Thyroid gland (tissue), 4 donors: ENCODE data around the gene ALOX15B. TPM values are rescaled to one million over a fixed set of nuclear protein-coding genes. Genes with fewer than 3 reads are reported as not detected.

Experiments used
- DNase-seq, 2 donors: peaks; one replicate each; pipeline ENCODE4 v3.0.0-alpha.2; 2019
- H3K27ac ChIP-seq, 3 donors: fragments of 200-600 bp; sonication (generic); 1 replicate in 2 of 3; 2 replicates in 1 of 3; pipeline ENCODE4 v1.5.1; 2016 to 2019; ENCODE audit warnings: mild to moderate bottlenecking in 1 of 3, moderate library complexity in 1 of 3
- H3K27me3 ChIP-seq: fragments of 200-600 bp; sonication (generic); one replicate; pipeline ENCODE4 v1.5.1; 2019
- H3K36me3 ChIP-seq, 2 donors: fragments of 200-600 bp; sonication (generic); one replicate each; pipeline ENCODE4 v1.5.1; 2016 to 2019
- H3K4me1 ChIP-seq, 2 donors: fragments of 200-600 bp; sonication (generic); one replicate each; pipeline ENCODE4 v1.5.1; 2017 to 2019
- H3K4me3 ChIP-seq, 3 donors: fragments of 200-600 bp; sonication (generic); replicated peaks in 1 of 3; 1 replicate in 2 of 3; 2 replicates in 1 of 3; pipeline ENCODE4 v1.5.1; 2016; ENCODE audit warnings: mild to moderate bottlenecking in 1 of 3
- H3K9me3 ChIP-seq: fragments of 200-600 bp; sonication (generic); one replicate; pipeline ENCODE4 v1.5.1; 2017
- CTCF ChIP-seq, 6 experiments: fragments of 200-600 bp in 3 of 6; fragments of 450-650 bp in 3 of 6; sonication (generic) in 3 of 6; IDR thresholded peaks; one replicate each; pipeline ENCODE4 v1.5.1; 2016 to 2019; ENCODE audit warnings: antibody characterized with exemption in 6 of 6, mild to moderate bottlenecking in 2 of 6, inconsistent platforms in 1 of 6, moderate library complexity in 1 of 6
- POLR2A ChIP-seq, 2 donors: fragments of 450-650 bp; IDR thresholded peaks; one replicate each; pipeline ENCODE4 v1.6.1; 2017; ENCODE audit warnings: antibody characterized with exemption in 2 of 2, mild to moderate bottlenecking in 2 of 2, moderate library complexity in 1 of 2
- WGBS, 2 donors: methylation state at CpG; one replicate each; pipeline ENCODE4 v1.1.5; 2017; 5-methylcytosine and 5-hydroxymethylcytosine counted together
- intact Hi-C: fragments of 100-400 bp; cut with DNase I; formaldehyde crosslinking; loops from one replicate; pipeline ENCODE4 v1.15.1; 2023
- total RNA-seq, 4 donors: library from RNA; depleted of rRNA; stranded (reverse); fragments of >200 nt; gene quantifications; one replicate each; pipeline ENCODE4 v1.2.3, GENCODE V29; 2016

The ALOX15B gene
- total RNA-seq, 4 donors from 2014 or later, result 0.67 to 3.3 (median 1.1) TPM

- H3K36me3 ChIP-seq, result no peaks in the 10 kb centered on the region
- H3K27ac ChIP-seq, result no peak overlapping the region
- DNase-seq, result no peak
- TF ChIP-seq CTCF (IDR thresholded peaks at IDR 0.05) (no peak), POLR2A (IDR thresholded peaks at IDR 0.05) (no peak)
- no peaks in the 10 kb centered on the region for H3K9me3 ChIP-seq
- peaks cover 5% of the 10 kb centered on the region for H3K27me3 ChIP-seq
- WGBS, 2 donors, result 45 to 48% methylated on average over 11 to 12 of the region's 25 CpGs
- H3K4me1 ChIP-seq, result peaks cover 0 to 14% of the 10 kb centered on the region in 2 donors
- H3K4me3 ChIP-seq, result no peak overlapping the region
- intact Hi-C loops, result no loop called here
Measured at GRCh38 chr17:8080208-8080798, 41.4 kb downstream of the ALOX15B start.

- 53 to 54% methylated on average over 12 to 17 of the region's 17 CpGs for WGBS, 2 donors
- H3K27me3 ChIP-seq, result peaks cover 5% of the 10 kb centered on the region
- DNase-seq, result no peak
- no peak overlapping the region for H3K27ac ChIP-seq
- no peak for TF ChIP-seq CTCF (IDR thresholded peaks at IDR 0.05)
- TF ChIP-seq POLR2A (IDR thresholded peaks at IDR 0.05), result no peak
- intact Hi-C loops, result no loop called here
- no peaks in the 10 kb centered on the region for H3K9me3 ChIP-seq
- H3K4me1 ChIP-seq, result peaks cover 0 to 14% of the 10 kb centered on the region in 2 donors
- H3K36me3 ChIP-seq, result no peaks in the 10 kb centered on the region
- H3K4me3 ChIP-seq, result no peak overlapping the region
Measured at GRCh38 chr17:8080799-8081219, 42.0 kb downstream of the ALOX15B start.

GRCh38 chr17:8081876-8082275 lies 43.0 kb downstream of the ALOX15B start:
- Histone ChIP-seq H3K27me3 (peaks cover 5% of the 10 kb centered on the region), H3K27ac (no peak overlapping the region), H3K4me3 (no peak overlapping the region), H3K36me3 (no peaks in the 10 kb centered on the region), H3K4me1 (peaks cover 0 to 14% of the 10 kb centered on the region in 2 donors), H3K9me3 (no peaks in the 10 kb centered on the region)
- intact Hi-C loops, result no loop called here
- 95 to 96% methylated on average over 3 of the region's 3 CpGs for WGBS, 2 donors
- TF ChIP-seq CTCF (IDR thresholded peaks at IDR 0.05), result no peak
- TF ChIP-seq POLR2A (IDR thresholded peaks at IDR 0.05), result no peak
- DNase-seq, result no peak

GRCh38 chr17:8082292-8082691 lies 43.4 kb downstream of the ALOX15B start:
- Histone ChIP-seq H3K27ac (no peak overlapping the region), H3K4me1 (peaks cover 0 to 14% of the 10 kb centered on the region in 2 donors), H3K36me3 (no peaks in the 10 kb centered on the region), H3K9me3 (no peaks in the 10 kb centered on the region), H3K4me3 (no peak overlapping the region), H3K27me3 (peaks cover 5% of the 10 kb centered on the region)
- WGBS, 2 donors, result 91 to 94% methylated on average over 10 of the region's 10 CpGs
- intact Hi-C loops, result no loop called here
- no peak for DNase-seq
- TF ChIP-seq POLR2A (IDR thresholded peaks at IDR 0.05) (no peak), CTCF (IDR thresholded peaks at IDR 0.05) (no peak)

GRCh38 chr17:8084250-8084649 lies 45.4 kb downstream of the ALOX15B start:
- intact Hi-C loops, result no loop called here
- no peaks in the 10 kb centered on the region for H3K9me3 ChIP-seq
- no peaks in the 10 kb centered on the region for H3K36me3 ChIP-seq
- 89 to 97% methylated on average over 6 of the region's 6 CpGs for WGBS, 2 donors
- H3K4me3 ChIP-seq, result no peak overlapping the region
- DNase-seq, result no peak
- no peak overlapping the region for H3K27ac ChIP-seq
- no peak for TF ChIP-seq CTCF (IDR thresholded peaks at IDR 0.05)
- TF ChIP-seq POLR2A (IDR thresholded peaks at IDR 0.05), result no peak
- H3K4me1 ChIP-seq, result peaks cover 0 to 12% of the 10 kb centered on the region in 2 donors
- no peaks in the 10 kb centered on the region for H3K27me3 ChIP-seq
